Lung (tissue), 12 donors: ENCODE results near the gene SIRPB2. TPM values are rescaled to one million over a fixed set of nuclear protein-coding genes. Genes with fewer than 3 reads are reported as not detected.
A peak's percentile ranks its signal among the peaks of the same experiment; 100 is the strongest.

Experiments
- ATAC-seq: fragments of 200-7000 bp; cut with Tn5 transposase; one replicate; pipeline ENCODE4 v1.9.1; 2020; ENCODE audit warnings: moderate number of reproducible peaks; ENCODE audit not compliant: insufficient read depth, low FRiP score
- DNase-seq, 3 donors: peaks; one replicate each; pipeline ENCODE4 v3.0.0-alpha.2; 2013 to 2017
- H3K27ac ChIP-seq, 2 donors: one replicate each; pipeline ENCODE4 v1.5.1; 2013; ENCODE audit warnings: mild to moderate bottlenecking in 2 of 2, moderate library complexity in 2 of 2, control low read depth in 1 of 2, inconsistent platforms in 1 of 2, low read depth in 1 of 2, low read length in 1 of 2
- H3K27me3 ChIP-seq, 3 donors: one replicate each; pipeline ENCODE4 v1.5.1; 2013; ENCODE audit warnings: low read length in 2 of 3; ENCODE audit not compliant: control insufficient read depth in 3 of 3, insufficient read depth in 3 of 3
- H3K36me3 ChIP-seq, 4 donors: one replicate each; pipeline ENCODE4 v1.5.1; 2013; ENCODE audit warnings: low read length in 4 of 4, mild to moderate bottlenecking in 1 of 4, moderate library complexity in 1 of 4; ENCODE audit not compliant: control insufficient read depth in 4 of 4, insufficient read depth in 4 of 4
- H3K4me1 ChIP-seq, 5 donors: one replicate each; pipeline ENCODE4 v1.5.1; 2013; ENCODE audit warnings: low read length in 5 of 5, mild to moderate bottlenecking in 2 of 5, moderate library complexity in 1 of 5; ENCODE audit not compliant: control insufficient read depth in 5 of 5, insufficient read depth in 5 of 5
- H3K4me3 ChIP-seq: one replicate; pipeline ENCODE4 v1.5.1; 2013; ENCODE audit warnings: mild to moderate bottlenecking, control low read depth, moderate library complexity
- H3K9ac ChIP-seq, 2 donors: one replicate each; pipeline ENCODE4 v1.5.1; 2013; ENCODE audit warnings: low read length in 2 of 2, control low read depth in 1 of 2; ENCODE audit not compliant: insufficient read depth in 1 of 2
- H3K9me3 ChIP-seq, 4 donors: one replicate each; pipeline ENCODE4 v1.5.1; 2013; ENCODE audit warnings: low read length in 3 of 4, mild to moderate bottlenecking in 1 of 4, moderate library complexity in 1 of 4; ENCODE audit not compliant: control insufficient read depth in 4 of 4, insufficient read depth in 3 of 4
- WGBS, 2 donors: extraction: QIAGEN DNeasy Blood & Tissue Kit; methylation state at CpG; one replicate each; pipeline ENCODE4 v1.1.7; 2013; 5-methylcytosine and 5-hydroxymethylcytosine counted together
- polyA plus RNA-seq, 2 donors: library from polyadenylated mRNA; stranded (reverse); fragments of 200-250 nt; gene quantifications; one replicate each; pipeline ENCODE4 v1.2.1, GENCODE V29; 2013
- total RNA-seq, 2 donors: library from RNA; depleted of rRNA in 1 of 2; stranded (reverse); fragments of >200 nt in 1 of 2; gene quantifications; one replicate each; pipeline ENCODE4 v1.2.1, GENCODE V29; 2014 to 2021
- TF ChIP-seq, protein P1 (sequence below): IDR thresholded peaks from 2 replicates; pipeline ENCODE4 v1.5.1; 2012; ENCODE audit warnings: mild to moderate bottlenecking; ENCODE audit errors: control extremely low read depth, extremely low read depth
- donor health status: control.
- donor health status: control.
- donor health status: Bipolar disorder and iron deficiency.
- donor health status: healthy.
- donor health status: DM: yes; HTN: yes; CAD: no.

The SIRPB2 gene
- total and polyA plus RNA-seq, 4 donors: 3.9 to 30.9 (median 11.6) TPM

DNA sequence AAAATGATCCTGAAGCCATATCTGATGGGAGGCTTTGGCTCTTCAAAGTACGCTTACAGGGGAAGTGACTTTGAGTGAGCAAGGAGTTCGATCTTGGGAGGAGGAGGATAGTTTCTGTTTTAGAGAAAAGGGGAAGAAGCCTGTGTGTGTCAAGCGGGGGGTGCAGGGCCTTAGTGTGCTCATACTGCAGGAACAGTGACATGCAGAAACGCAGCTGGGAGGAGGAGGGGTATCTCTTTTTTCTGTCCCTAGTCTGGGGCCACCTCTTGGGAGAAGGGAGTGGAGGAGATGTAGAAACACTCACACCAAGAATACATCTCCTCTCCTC lies 46.5 kb upstream of the SIRPB2 start:
- Histone ChIP-seq H3K4me3 (no peak overlapping the region), H3K9me3 (peaks cover 0 to 2% (median 0%) of the 10 kb centered on the region in 4 donors), H3K9ac (no peak overlapping the region), H3K27ac (peak overlapping the region in 1 of 2 donors; percentile 78), H3K27me3 (peaks cover 0 to 3% (median 0%) of the 10 kb centered on the region in 3 donors), H3K36me3 (no peaks in the 10 kb centered on the region), H3K4me1 (peaks cover 0 to 2% (median 0%) of the 10 kb centered on the region in 5 donors)
- ATAC-seq (peak; percentile 78), DNase-seq (peak in 2 of 3 donors; percentile 13 to 17)
- TF ChIP-seq, protein P1, sequence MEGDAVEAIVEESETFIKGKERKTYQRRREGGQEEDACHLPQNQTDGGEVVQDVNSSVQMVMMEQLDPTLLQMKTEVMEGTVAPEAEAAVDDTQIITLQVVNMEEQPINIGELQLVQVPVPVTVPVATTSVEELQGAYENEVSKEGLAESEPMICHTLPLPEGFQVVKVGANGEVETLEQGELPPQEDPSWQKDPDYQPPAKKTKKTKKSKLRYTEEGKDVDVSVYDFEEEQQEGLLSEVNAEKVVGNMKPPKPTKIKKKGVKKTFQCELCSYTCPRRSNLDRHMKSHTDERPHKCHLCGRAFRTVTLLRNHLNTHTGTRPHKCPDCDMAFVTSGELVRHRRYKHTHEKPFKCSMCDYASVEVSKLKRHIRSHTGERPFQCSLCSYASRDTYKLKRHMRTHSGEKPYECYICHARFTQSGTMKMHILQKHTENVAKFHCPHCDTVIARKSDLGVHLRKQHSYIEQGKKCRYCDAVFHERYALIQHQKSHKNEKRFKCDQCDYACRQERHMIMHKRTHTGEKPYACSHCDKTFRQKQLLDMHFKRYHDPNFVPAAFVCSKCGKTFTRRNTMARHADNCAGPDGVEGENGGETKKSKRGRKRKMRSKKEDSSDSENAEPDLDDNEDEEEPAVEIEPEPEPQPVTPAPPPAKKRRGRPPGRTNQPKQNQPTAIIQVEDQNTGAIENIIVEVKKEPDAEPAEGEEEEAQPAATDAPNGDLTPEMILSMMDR: no peak
- WGBS, 2 donors: 29 to 52% methylated on average over 4 of the region's 4 CpGs

DNA sequence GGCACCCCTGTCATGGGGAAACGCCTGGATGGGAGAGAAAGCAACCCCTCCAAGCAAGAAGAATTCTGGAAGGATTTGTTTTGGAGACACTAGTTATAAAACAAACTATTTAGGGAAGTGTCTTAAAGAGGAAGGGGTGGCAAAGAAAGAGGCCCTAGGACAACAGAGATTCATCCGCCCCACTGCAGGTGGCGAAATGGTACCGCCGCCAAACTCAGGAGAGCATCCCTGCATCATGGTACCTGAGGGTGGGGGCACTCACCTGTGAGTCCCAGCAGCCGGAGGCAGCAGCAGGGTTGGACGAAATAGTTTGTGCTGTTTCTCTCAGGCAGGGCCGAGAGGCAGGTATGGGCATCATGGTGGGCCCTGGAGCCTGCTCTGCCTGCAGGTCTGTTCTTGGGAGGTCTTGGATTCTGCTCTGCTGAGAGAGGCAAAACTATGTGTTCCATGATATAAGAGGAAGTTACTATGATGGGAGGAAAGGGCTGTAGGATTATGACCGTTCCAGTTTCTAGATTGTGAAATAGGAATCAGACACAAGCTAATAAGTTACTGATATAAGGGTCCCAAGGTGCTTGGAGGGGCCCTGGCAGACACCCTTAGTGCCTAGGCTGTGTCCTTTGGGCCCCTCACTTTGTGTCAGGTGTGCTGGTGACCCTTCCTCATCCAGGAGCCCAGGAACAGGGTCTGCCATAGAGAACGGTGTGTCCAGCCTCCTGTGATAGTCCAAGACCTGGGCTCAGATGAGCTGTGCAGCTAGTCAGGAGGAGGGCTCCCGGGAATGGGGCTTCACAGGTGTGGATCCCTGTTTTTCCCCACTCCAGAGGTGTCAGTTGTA lies 45.9 kb upstream of the SIRPB2 start:
- peak in 1 of 3 donors; percentile 1 for DNase-seq
- WGBS, 2 donors: 46 to 61% methylated on average over 11 of the region's 11 CpGs
- ATAC-seq: no peak
- Histone ChIP-seq H3K4me3 (no peak overlapping the region), H3K4me1 (peaks cover 0 to 2% (median 0%) of the 10 kb centered on the region in 5 donors), H3K36me3 (no peaks in the 10 kb centered on the region), H3K9ac (no peak overlapping the region), H3K9me3 (peaks cover 0 to 2% (median 0%) of the 10 kb centered on the region in 4 donors), H3K27me3 (peaks cover 0 to 3% (median 0%) of the 10 kb centered on the region in 3 donors), H3K27ac (peak overlapping the region in 1 of 2 donors; percentile 87)
- TF ChIP-seq, protein P1: no peak

DNA sequence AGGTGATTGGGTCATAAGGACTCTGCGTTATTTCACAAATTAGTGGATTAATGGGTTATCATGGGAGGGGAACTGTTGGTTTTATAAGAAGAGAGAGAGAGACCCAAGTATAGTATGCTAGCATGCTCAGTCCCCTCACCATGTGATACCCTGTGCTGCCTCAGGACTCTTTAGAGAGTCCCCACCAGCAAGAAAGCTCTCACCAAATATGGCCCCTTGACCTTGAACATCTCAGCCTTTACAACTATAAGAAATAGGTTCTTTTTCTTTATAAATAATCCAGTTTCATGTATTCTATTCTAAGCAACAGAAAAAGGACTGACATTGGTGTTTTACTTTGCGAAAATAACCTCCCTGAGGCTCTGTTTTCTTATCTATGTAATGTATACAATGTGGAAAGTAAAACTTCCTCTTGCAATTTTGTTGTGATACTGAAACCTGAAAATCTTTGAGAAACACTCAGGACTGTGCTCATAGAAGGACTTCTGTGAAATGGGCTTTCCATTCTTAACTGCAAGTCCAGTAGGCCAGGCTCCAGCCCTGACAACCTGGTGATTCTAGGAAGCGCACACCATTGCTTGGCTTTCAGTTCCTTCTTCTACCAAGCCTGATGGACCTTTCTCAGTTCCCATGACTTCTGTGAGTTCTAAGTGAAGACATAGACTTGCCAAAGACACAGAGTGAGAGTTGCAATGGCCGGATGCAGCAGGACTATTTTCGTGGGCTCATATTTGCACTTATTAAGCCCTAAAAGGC lies 44.4 kb upstream of the SIRPB2 start:
- WGBS, 2 donors: 47 to 73% methylated on average over 5 of the region's 5 CpGs
- no peak overlapping the region for H3K4me3 ChIP-seq
- DNase-seq: peak in 1 of 3 donors; percentile 8
- no peak for ATAC-seq
- peaks cover 0 to 2% (median 0%) of the 10 kb centered on the region in 4 donors for H3K9me3 ChIP-seq
- TF ChIP-seq, protein P1: no peak
- H3K36me3 ChIP-seq: no peaks in the 10 kb centered on the region
- no peak overlapping the region for H3K27ac ChIP-seq
- peaks cover 0 to 3% (median 0%) of the 10 kb centered on the region in 3 donors for H3K27me3 ChIP-seq
- peaks cover 0 to 2% (median 0%) of the 10 kb centered on the region in 5 donors for H3K4me1 ChIP-seq
- no peak overlapping the region for H3K9ac ChIP-seq
